GM12878 (cell line): ENCODE measurements around the gene ANKRD37. TPM values are rescaled to one million over a fixed set of nuclear protein-coding genes. Genes with fewer than 3 reads are reported as not detected.

ENCODE experiments used
- BHLHE40 ChIP-seq, 2 experiments: fragments of 450-650 bp in 1 of 2; IDR thresholded peaks; 2 replicates each; pipeline ENCODE4 v1.6.1; 2011 to 2017; ENCODE audit warnings: low read depth in 2 of 2, borderline replicate concordance in 1 of 2, improper control_type of control experiment in 1 of 2, low read length in 1 of 2, mild to moderate bottlenecking in 1 of 2
- CBFB ChIP-seq: IDR thresholded peaks from 2 replicates; pipeline ENCODE4 v1.6.1; 2016; ENCODE audit warnings: antibody characterized with exemption, low read depth
- CEBPB ChIP-seq, 2 experiments: fragments of 150-350 bp in 1 of 2; IDR thresholded peaks; 2 replicates each; pipeline ENCODE4 v1.6.1; 2012 to 2014; ENCODE audit warnings: low read depth in 2 of 2, low read length in 2 of 2, borderline replicate concordance in 1 of 2, inconsistent platforms in 1 of 2
- CHD1 ChIP-seq: IDR thresholded peaks from 2 replicates; pipeline ENCODE4 v1.6.1; 2012; ENCODE audit warnings: low read depth, low read length, improper control_type of control experiment
- CHD2 ChIP-seq: IDR thresholded peaks from 2 replicates; pipeline ENCODE4 v1.6.1; 2011; ENCODE audit warnings: low read depth, low read length, improper control_type of control experiment, borderline replicate concordance
- CREB1 ChIP-seq: IDR thresholded peaks from 2 replicates; pipeline ENCODE4 v1.6.1; 2012; ENCODE audit warnings: low read depth, mild to moderate bottlenecking, inconsistent platforms
- EP300 ChIP-seq, 2 experiments: fragments of 150-350 bp in 1 of 2; IDR thresholded peaks; 2 replicates each; pipeline ENCODE4 v1.6.1; 2011 to 2012; ENCODE audit warnings: low read depth in 2 of 2, low read length in 2 of 2, borderline replicate concordance in 1 of 2, improper control_type of control experiment in 1 of 2, inconsistent platforms in 1 of 2; ENCODE audit not compliant: control insufficient read depth in 1 of 2
- IRF3 ChIP-seq: fragments of 450-650 bp; IDR thresholded peaks from 2 replicates; pipeline ENCODE4 v1.6.1; 2014; ENCODE audit warnings: mild to moderate bottlenecking
- MLLT1 ChIP-seq: fragments of 450-650 bp; IDR thresholded peaks from 2 replicates; pipeline ENCODE4 v1.6.1; 2016; ENCODE audit warnings: mild to moderate bottlenecking
- POLR2AphosphoS2 ChIP-seq: IDR thresholded peaks from 2 replicates; pipeline ENCODE4 v1.6.1; 2011; ENCODE audit warnings: low read depth, mild to moderate bottlenecking, low read length, improper control_type of control experiment, moderate library complexity
- SMARCA5 ChIP-seq: fragments of 450-650 bp; IDR thresholded peaks from 2 replicates; pipeline ENCODE4 v1.6.1; 2017; ENCODE audit warnings: mild to moderate bottlenecking
- SREBF2 ChIP-seq: IDR thresholded peaks from 2 replicates; pipeline ENCODE4 v1.6.1; 2012; ENCODE audit warnings: mild to moderate bottlenecking, low read length
- TCF7 ChIP-seq: IDR thresholded peaks from 2 replicates; pipeline ENCODE4 v1.6.1; 2014; ENCODE audit warnings: antibody characterized with exemption, borderline replicate concordance
- ZNF622 ChIP-seq: fragments of 450-650 bp; IDR thresholded peaks from 2 replicates; pipeline ENCODE4 v1.6.1; 2017; ENCODE audit warnings: mild to moderate bottlenecking, inconsistent platforms
- polyA plus RNA-seq, 11 experiments: library from polyadenylated mRNA; depleted of rRNA in 4 of 11; unstranded in 6 of 11; stranded (reverse) in 5 of 11; fragments of >200 nt; fragmentation: Nextera tagmentation in 4 of 11; fragmentation: Illumina TruSeq in 1 of 11; extraction: Ambion mirVana in 4 of 11; extraction: Trizol in 1 of 11; gene quantifications; 1 replicate in 1 of 11; 2 replicates in 10 of 11; pipeline versions ENCODE4 v1.2.1 to v1.2.3, GENCODE V29; 2011 to 2016; ENCODE audit warnings: inconsistent platforms in 2 of 11, missing spikeins in 2 of 11, low read depth in 1 of 11
- total RNA-seq, 4 experiments: library from RNA; depleted of rRNA in 3 of 4; stranded (reverse); fragments of >200 nt in 3 of 4; fragmentation: Illumina TruSeq in 1 of 4; extraction: Trizol in 1 of 4; gene quantifications; 2 replicates each; pipeline versions ENCODE4 v1.2.1 to v1.2.3, GENCODE V29; 2013 to 2021
- TF ChIP-seq, protein P1 (sequence below): fragments of 450-650 bp; IDR thresholded peaks from 2 replicates; pipeline ENCODE4 v1.6.1; 2016; ENCODE audit warnings: mild to moderate bottlenecking, moderate library complexity, borderline replicate concordance
- TF ChIP-seq, protein P2 (sequence below): IDR thresholded peaks from 2 replicates; pipeline ENCODE4 v1.6.1; 2012; ENCODE audit warnings: low read depth, low read length, improper control_type of control experiment
- TF ChIP-seq, protein P3 (sequence below): fragments of 450-650 bp; IDR thresholded peaks from 2 replicates; pipeline ENCODE4 v1.6.1; 2017; ENCODE audit warnings: mild to moderate bottlenecking, moderate library complexity

The ANKRD37 gene
- total and polyA plus RNA-seq, 10 of the 15 experiments (the other 5 are each of a cell fraction or from before 2014, with no cell fraction given): 10.6 to 67.9 (median 24.2) TPM

- TF ChIP-seq, protein P1, sequence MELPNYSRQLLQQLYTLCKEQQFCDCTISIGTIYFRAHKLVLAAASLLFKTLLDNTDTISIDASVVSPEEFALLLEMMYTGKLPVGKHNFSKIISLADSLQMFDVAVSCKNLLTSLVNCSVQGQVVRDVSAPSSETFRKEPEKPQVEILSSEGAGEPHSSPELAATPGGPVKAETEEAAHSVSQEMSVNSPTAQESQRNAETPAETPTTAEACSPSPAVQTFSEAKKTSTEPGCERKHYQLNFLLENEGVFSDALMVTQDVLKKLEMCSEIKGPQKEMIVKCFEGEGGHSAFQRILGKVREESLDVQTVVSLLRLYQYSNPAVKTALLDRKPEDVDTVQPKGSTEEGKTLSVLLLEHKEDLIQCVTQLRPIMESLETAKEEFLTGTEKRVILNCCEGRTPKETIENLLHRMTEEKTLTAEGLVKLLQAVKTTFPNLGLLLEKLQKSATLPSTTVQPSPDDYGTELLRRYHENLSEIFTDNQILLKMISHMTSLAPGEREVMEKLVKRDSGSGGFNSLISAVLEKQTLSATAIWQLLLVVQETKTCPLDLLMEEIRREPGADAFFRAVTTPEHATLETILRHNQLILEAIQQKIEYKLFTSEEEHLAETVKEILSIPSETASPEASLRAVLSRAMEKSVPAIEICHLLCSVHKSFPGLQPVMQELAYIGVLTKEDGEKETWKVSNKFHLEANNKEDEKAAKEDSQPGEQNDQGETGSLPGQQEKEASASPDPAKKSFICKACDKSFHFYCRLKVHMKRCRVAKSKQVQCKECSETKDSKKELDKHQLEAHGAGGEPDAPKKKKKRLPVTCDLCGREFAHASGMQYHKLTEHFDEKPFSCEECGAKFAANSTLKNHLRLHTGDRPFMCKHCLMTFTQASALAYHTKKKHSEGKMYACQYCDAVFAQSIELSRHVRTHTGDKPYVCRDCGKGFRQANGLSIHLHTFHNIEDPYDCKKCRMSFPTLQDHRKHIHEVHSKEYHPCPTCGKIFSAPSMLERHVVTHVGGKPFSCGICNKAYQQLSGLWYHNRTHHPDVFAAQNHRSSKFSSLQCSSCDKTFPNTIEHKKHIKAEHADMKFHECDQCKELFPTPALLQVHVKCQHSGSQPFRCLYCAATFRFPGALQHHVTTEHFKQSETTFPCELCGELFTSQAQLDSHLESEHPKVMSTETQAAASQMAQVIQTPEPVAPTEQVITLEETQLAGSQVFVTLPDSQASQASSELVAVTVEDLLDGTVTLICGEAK: peak; percentile 66
- TF ChIP-seq SREBF2 (no peak), SMARCA5 (no peak), CHD2 (peak; percentile 11; the same call in 1 of the 2 replicates), EP300 (IDR thresholded peaks at IDR 0.05; ENCODE audit: borderline replicate concordance in 1 of 2, control insufficient read depth in 1 of 2, low read depth in 2 of 2, low read length in 2 of 2) (no peak), POLR2AphosphoS2 (peak; percentile 95), CEBPB (IDR thresholded peaks at IDR 0.05; ENCODE audit: borderline replicate concordance in 1 of 2, low read depth in 2 of 2, low read length in 2 of 2) (no peak), CREB1 (no peak), IRF3 (no peak), TCF7 (no peak), CBFB (no peak), BHLHE40 (IDR thresholded peaks at IDR 0.05; ENCODE audit: borderline replicate concordance in 1 of 2, low read depth in 2 of 2, low read length in 1 of 2) (no peak), CHD1 (no peak), ZNF622 (no peak), MLLT1 (peak; percentile 99)
- TF ChIP-seq, protein P2, sequence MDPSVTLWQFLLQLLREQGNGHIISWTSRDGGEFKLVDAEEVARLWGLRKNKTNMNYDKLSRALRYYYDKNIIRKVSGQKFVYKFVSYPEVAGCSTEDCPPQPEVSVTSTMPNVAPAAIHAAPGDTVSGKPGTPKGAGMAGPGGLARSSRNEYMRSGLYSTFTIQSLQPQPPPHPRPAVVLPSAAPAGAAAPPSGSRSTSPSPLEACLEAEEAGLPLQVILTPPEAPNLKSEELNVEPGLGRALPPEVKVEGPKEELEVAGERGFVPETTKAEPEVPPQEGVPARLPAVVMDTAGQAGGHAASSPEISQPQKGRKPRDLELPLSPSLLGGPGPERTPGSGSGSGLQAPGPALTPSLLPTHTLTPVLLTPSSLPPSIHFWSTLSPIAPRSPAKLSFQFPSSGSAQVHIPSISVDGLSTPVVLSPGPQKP: peak; percentile 41; the same call in 1 of the 2 replicates
- TF ChIP-seq, protein P3, sequence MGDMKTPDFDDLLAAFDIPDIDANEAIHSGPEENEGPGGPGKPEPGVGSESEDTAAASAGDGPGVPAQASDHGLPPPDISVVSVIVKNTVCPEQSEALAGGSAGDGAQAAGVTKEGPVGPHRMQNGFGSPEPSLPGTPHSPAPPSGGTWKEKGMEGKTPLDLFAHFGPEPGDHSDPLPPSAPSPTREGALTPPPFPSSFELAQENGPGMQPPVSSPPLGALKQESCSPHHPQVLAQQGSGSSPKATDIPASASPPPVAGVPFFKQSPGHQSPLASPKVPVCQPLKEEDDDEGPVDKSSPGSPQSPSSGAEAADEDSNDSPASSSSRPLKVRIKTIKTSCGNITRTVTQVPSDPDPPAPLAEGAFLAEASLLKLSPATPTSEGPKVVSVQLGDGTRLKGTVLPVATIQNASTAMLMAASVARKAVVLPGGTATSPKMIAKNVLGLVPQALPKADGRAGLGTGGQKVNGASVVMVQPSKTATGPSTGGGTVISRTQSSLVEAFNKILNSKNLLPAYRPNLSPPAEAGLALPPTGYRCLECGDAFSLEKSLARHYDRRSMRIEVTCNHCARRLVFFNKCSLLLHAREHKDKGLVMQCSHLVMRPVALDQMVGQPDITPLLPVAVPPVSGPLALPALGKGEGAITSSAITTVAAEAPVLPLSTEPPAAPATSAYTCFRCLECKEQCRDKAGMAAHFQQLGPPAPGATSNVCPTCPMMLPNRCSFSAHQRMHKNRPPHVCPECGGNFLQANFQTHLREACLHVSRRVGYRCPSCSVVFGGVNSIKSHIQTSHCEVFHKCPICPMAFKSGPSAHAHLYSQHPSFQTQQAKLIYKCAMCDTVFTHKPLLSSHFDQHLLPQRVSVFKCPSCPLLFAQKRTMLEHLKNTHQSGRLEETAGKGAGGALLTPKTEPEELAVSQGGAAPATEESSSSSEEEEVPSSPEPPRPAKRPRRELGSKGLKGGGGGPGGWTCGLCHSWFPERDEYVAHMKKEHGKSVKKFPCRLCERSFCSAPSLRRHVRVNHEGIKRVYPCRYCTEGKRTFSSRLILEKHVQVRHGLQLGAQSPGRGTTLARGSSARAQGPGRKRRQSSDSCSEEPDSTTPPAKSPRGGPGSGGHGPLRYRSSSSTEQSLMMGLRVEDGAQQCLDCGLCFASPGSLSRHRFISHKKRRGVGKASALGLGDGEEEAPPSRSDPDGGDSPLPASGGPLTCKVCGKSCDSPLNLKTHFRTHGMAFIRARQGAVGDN: peak; percentile 39
These were observed at the start of gene ANKRD37 (continued) for GRCh38 chr4:185396724-185397385.
